PFSK-1 (cell line): ENCODE results near the gene TCEA2.

ENCODE experiments used
- FOXP2 ChIP-seq: optimal IDR thresholded peaks from 2 replicates; pipeline ENCODE3; 2011; ENCODE audit warnings: borderline replicate concordance, control low read depth, inconsistent platforms; ENCODE audit not compliant: insufficient read depth; ENCODE audit errors: extremely low read length, extremely low read depth
- POLR2AphosphoS5 ChIP-seq: IDR thresholded peaks from 2 replicates; pipeline ENCODE4 v1.6.1; 2012; ENCODE audit warnings: low read depth, mild to moderate bottlenecking, control low read depth, low read length, moderate library complexity
- SIN3A ChIP-seq: IDR thresholded peaks from 2 replicates; pipeline ENCODE4 v1.6.1; 2012; ENCODE audit warnings: mild to moderate bottlenecking, low read length, moderate library complexity, borderline replicate concordance; ENCODE audit not compliant: insufficient read depth
- TAF1 ChIP-seq: IDR thresholded peaks from 2 replicates; pipeline ENCODE4 v1.6.1; 2012; ENCODE audit warnings: low read length, control low read depth, borderline replicate concordance; ENCODE audit not compliant: insufficient read depth
- TF ChIP-seq, protein P1 (sequence below), 2 experiments: IDR thresholded peaks; 2 replicates each; pipeline versions ENCODE4 v1.6.1 to v1.8.0; 2011 to 2012; ENCODE audit warnings: low read depth in 2 of 2, low read length in 2 of 2, control low read depth in 1 of 2, inconsistent platforms in 1 of 2, mild to moderate bottlenecking in 1 of 2, moderate library complexity in 1 of 2; ENCODE audit not compliant: insufficient read depth in 1 of 2

TCEA2 gene

DNA sequence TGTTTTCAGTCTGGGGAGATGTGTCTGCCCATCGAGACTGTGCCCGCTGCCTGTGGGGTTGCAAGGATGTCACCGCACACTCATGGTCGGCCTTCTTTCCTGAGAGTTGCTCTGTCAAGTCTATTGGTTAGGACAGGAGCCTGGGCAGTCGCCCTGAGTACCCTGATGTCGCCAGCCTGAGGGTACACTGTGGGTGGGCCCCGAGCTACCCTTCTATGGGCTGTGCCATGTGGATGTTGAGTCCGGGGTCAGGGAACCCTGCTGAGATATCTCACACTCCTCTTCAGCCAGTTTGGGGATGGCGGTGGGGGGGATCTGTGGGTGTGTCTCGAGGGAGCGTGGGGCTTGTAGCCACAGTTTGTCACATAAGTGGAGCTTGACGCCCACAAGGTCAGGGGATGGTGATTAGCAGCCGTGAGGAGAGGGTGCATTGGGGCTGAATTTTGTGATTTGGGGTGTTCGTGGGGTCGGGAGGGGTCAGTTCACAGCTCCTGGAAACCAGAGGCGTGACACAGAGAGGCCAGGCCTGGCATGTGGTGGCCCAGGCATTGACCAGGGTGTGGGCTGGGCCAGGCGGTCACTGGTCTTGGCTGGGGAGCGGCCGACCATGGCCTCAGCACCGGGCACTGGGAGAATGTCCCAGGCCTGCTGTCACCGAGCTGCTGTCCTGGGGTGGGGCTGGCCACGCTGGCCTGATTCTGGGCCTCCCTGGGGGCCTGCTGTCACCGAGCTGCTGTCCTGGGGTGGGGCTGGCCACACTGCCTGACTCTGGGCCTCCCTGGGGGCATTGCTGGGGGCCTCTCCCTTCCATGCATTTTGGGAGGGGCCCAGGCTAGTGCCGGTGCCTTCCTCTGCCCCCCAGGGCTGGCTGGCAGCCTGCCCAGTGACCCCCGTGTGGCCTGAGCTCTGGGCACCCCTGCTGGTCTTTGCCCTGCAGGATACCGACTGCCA is 46.0 kb downstream of the TCEA2 start:
- TF ChIP-seq, protein P1, sequence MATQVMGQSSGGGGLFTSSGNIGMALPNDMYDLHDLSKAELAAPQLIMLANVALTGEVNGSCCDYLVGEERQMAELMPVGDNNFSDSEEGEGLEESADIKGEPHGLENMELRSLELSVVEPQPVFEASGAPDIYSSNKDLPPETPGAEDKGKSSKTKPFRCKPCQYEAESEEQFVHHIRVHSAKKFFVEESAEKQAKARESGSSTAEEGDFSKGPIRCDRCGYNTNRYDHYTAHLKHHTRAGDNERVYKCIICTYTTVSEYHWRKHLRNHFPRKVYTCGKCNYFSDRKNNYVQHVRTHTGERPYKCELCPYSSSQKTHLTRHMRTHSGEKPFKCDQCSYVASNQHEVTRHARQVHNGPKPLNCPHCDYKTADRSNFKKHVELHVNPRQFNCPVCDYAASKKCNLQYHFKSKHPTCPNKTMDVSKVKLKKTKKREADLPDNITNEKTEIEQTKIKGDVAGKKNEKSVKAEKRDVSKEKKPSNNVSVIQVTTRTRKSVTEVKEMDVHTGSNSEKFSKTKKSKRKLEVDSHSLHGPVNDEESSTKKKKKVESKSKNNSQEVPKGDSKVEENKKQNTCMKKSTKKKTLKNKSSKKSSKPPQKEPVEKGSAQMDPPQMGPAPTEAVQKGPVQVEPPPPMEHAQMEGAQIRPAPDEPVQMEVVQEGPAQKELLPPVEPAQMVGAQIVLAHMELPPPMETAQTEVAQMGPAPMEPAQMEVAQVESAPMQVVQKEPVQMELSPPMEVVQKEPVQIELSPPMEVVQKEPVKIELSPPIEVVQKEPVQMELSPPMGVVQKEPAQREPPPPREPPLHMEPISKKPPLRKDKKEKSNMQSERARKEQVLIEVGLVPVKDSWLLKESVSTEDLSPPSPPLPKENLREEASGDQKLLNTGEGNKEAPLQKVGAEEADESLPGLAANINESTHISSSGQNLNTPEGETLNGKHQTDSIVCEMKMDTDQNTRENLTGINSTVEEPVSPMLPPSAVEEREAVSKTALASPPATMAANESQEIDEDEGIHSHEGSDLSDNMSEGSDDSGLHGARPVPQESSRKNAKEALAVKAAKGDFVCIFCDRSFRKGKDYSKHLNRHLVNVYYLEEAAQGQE (IDR thresholded peaks at IDR 0.05; ENCODE audit: insufficient read depth in 1 of 2, low read depth in 2 of 2, low read length in 2 of 2): no peak
- TF ChIP-seq POLR2AphosphoS5 (no peak), SIN3A (no peak), TAF1 (no peak), FOXP2 (no peak)

DNA sequence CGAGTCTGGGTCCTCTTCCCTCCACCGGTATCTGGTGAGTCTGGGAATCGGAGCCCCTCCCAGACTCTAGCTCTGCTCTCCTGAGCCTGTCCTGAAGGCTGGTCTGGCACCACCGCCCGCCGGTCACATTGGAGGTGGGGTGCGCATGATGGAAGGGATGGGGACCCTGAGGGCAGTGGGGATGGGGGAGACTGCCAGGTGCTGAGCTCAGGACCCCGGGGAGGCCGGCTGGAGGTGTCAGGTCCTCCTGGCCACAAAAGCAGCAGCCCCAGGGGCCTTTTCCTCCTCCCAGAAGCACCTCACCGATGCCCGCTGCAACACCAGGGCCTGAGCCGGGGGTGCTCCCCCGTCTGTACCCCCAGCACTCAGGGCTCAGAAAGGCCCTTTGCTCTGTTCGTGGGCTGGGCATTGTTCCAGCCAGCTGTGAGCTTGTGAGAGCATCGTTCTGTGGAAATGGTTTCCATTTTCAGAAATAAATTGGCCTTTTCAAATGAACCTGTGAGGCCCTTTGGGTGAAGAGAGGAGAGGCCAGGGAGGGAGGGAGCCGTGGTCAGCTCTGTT is 46.9 kb downstream of the TCEA2 start:
- TF ChIP-seq POLR2AphosphoS5: no peak
- TF ChIP-seq, protein P1 (IDR thresholded peaks at IDR 0.05; ENCODE audit: insufficient read depth in 1 of 2, low read depth in 2 of 2, low read length in 2 of 2): no peak
- no peak for TF ChIP-seq FOXP2
- no peak for TF ChIP-seq SIN3A
- no peak for TF ChIP-seq TAF1

DNA sequence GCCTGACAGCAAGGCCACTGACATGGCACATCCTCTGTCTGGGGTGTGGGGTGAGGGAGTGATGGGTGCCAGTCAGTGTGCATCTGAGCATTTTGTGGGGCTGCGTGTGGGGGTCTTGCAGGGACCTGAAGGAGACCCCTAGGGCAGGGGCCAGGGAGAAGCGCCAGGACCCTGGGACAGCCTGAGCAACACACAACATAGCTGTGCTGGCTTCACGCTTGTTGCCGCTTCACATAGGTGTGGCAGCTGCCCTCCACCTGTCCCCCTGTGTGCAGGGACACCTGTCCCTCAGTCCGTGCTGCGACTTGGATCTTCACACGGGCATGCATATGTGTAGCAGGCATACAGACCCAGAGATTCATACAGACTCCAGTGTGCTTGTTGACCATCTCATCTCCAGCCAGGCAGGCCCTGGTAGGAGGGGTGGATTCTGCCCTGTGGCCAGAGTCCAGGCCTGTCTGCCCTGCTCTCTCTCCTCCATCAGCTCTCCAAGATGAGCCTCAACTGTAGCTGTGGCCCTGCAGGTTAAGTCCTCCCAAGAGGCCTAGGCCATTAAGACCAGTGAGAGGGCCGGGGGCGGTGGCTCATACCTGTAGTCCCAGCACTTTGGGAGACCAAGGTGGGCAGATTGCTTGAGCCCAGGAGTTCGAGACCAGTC is 47.5 kb downstream of the TCEA2 start:
- TF ChIP-seq FOXP2 (no peak), SIN3A (no peak), POLR2AphosphoS5 (no peak), TAF1 (no peak)
- TF ChIP-seq, protein P1 (IDR thresholded peaks at IDR 0.05; ENCODE audit: insufficient read depth in 1 of 2, low read depth in 2 of 2, low read length in 2 of 2): no peak

DNA sequence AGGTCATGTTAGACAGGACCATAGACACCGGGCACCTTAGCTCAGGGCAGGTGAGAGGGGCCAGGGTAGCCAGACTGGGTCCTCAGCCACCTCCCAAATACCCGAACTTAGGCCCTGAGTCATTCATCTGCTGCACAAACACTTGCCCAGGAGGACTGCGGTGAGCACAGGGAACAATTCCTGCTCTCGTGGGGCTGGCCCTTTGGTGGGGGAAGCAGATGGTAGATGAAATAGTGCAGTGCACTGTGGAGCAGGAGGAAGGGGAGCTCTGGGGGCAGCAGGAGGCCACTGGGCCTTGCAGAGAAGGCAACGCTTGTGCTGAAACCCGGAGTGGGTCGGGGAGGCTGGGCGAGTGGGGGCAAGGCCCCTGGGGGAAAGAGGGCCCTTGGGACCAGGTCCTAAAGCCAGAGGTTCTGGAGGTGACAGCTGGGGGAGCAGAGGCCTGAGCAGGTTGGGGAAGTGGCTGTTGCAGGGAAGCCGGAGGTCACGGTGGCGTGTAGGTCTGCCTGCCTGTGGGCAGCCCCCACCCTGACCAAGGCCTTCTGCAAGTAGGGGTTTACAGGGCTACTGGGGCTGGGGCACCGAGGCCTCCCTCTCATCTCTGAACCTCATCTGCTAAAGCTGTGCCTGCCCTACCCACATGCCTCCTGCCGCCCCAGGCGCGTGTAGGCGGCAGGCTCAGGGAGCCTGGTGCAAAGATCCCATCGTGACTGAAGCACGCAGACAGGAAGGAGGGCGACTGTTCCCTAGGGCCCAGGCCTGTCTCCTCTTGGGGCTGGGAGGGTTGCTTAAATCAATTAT is 49.0 kb downstream of the TCEA2 start:
- TF ChIP-seq TAF1: no peak
- no peak for TF ChIP-seq POLR2AphosphoS5
- TF ChIP-seq SIN3A: no peak
- no peak for TF ChIP-seq FOXP2
- TF ChIP-seq, protein P1 (IDR thresholded peaks at IDR 0.05; ENCODE audit: insufficient read depth in 1 of 2, low read depth in 2 of 2, low read length in 2 of 2): no peak
